ENCODE results near the gene PKIG. TPM values are rescaled to one million over a fixed set of nuclear protein-coding genes. Genes with fewer than 3 reads are reported as not detected.

The PKIG gene
- total and polyA plus RNA-seq, 2 experiments from 2014 or later: 29.7 to 33.2 TPM

DNA sequence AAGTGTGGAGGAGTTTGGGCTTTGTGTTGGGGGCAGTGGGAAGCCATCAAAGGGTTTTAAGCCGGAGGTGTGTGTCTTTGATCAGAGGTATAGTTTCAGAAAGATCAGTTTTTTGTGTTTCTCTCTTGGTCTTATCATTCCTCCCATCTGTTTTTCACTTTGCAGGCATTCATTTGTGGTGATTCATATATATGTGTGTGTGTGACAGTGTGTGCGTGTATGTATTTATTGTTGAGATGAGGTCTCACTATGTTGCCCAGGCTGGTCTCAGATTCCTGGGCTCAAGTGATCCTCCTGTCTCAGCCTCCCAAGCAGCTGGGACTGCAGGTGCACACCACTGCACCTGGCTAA, 49.4 kb upstream of the PKIG start:
- H3K9me2 ChIP-seq (ENCODE audit: insufficient read depth): no peaks in the 10 kb centered on the region
- H3K79me2 ChIP-seq (replicated peaks; ENCODE audit: insufficient read depth): peaks cover 8% of the 10 kb centered on the region
- Mint-ChIP-seq H3K4me3 (no peak overlapping the region), H3K36me3 (ENCODE audit: low read depth) (no peaks in the 10 kb centered on the region), H3K9me3 (no peaks in the 10 kb centered on the region), H3K27ac (no peak overlapping the region), H3K27me3 (ENCODE audit: insufficient read depth, low read depth, poor library complexity) (peaks cover 10% of the 10 kb centered on the region), H3K4me1 (no peaks in the 10 kb centered on the region; the same call in 2 of the 3 replicates)
- H2AFZ ChIP-seq: no peak overlapping the region; the same call in 1 of the 2 replicates
- no peaks in the 10 kb centered on the region for H3K36me3 ChIP-seq (ENCODE audit: insufficient read depth)
- peak overlapping the region; percentile 92 for H3K4me3 ChIP-seq
- TF ChIP-seq JUNB (IDR thresholded peaks at IDR 0.05; ENCODE audit: unreplicated experiment) (no peak), ZNF331 (CRISPR knock-in tag; IDR thresholded peaks at IDR 0.05; ENCODE audit: low read depth) (no peak), EZH2 (IDR thresholded peaks at IDR 0.05; ENCODE audit: low read depth, unreplicated experiment) (no peak), STAT1 (IDR thresholded peaks at IDR 0.05; ENCODE audit: unreplicated experiment) (no peak), EZH2phosphoT487 (IDR thresholded peaks at IDR 0.05; ENCODE audit: unreplicated experiment) (no peak), CREB1 (CRISPR knock-in tag; IDR thresholded peaks at IDR 0.05; ENCODE audit: low read depth) (no peak), POLR2AphosphoS5 (IDR thresholded peaks at IDR 0.05; ENCODE audit: low read depth) (no peak), ZNF114 (CRISPR knock-in tag; IDR thresholded peaks at IDR 0.05) (no peak), NANOG (IDR thresholded peaks at IDR 0.05; ENCODE audit: borderline replicate concordance) (no peak)
- TF ChIP-seq, protein P1, sequence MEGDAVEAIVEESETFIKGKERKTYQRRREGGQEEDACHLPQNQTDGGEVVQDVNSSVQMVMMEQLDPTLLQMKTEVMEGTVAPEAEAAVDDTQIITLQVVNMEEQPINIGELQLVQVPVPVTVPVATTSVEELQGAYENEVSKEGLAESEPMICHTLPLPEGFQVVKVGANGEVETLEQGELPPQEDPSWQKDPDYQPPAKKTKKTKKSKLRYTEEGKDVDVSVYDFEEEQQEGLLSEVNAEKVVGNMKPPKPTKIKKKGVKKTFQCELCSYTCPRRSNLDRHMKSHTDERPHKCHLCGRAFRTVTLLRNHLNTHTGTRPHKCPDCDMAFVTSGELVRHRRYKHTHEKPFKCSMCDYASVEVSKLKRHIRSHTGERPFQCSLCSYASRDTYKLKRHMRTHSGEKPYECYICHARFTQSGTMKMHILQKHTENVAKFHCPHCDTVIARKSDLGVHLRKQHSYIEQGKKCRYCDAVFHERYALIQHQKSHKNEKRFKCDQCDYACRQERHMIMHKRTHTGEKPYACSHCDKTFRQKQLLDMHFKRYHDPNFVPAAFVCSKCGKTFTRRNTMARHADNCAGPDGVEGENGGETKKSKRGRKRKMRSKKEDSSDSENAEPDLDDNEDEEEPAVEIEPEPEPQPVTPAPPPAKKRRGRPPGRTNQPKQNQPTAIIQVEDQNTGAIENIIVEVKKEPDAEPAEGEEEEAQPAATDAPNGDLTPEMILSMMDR (conservative IDR thresholded peaks at IDR 0.05; ENCODE audit: low read depth in 2 of 2): no peak
- TF ChIP-seq, protein P2, sequence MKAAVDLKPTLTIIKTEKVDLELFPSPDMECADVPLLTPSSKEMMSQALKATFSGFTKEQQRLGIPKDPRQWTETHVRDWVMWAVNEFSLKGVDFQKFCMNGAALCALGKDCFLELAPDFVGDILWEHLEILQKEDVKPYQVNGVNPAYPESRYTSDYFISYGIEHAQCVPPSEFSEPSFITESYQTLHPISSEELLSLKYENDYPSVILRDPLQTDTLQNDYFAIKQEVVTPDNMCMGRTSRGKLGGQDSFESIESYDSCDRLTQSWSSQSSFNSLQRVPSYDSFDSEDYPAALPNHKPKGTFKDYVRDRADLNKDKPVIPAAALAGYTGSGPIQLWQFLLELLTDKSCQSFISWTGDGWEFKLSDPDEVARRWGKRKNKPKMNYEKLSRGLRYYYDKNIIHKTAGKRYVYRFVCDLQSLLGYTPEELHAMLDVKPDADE (IDR thresholded peaks at IDR 0.05): no peak
- TF ChIP-seq, protein P3, sequence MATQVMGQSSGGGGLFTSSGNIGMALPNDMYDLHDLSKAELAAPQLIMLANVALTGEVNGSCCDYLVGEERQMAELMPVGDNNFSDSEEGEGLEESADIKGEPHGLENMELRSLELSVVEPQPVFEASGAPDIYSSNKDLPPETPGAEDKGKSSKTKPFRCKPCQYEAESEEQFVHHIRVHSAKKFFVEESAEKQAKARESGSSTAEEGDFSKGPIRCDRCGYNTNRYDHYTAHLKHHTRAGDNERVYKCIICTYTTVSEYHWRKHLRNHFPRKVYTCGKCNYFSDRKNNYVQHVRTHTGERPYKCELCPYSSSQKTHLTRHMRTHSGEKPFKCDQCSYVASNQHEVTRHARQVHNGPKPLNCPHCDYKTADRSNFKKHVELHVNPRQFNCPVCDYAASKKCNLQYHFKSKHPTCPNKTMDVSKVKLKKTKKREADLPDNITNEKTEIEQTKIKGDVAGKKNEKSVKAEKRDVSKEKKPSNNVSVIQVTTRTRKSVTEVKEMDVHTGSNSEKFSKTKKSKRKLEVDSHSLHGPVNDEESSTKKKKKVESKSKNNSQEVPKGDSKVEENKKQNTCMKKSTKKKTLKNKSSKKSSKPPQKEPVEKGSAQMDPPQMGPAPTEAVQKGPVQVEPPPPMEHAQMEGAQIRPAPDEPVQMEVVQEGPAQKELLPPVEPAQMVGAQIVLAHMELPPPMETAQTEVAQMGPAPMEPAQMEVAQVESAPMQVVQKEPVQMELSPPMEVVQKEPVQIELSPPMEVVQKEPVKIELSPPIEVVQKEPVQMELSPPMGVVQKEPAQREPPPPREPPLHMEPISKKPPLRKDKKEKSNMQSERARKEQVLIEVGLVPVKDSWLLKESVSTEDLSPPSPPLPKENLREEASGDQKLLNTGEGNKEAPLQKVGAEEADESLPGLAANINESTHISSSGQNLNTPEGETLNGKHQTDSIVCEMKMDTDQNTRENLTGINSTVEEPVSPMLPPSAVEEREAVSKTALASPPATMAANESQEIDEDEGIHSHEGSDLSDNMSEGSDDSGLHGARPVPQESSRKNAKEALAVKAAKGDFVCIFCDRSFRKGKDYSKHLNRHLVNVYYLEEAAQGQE (IDR thresholded peaks at IDR 0.05; ENCODE audit: unreplicated experiment): no peak
- TF ChIP-seq, protein P4, sequence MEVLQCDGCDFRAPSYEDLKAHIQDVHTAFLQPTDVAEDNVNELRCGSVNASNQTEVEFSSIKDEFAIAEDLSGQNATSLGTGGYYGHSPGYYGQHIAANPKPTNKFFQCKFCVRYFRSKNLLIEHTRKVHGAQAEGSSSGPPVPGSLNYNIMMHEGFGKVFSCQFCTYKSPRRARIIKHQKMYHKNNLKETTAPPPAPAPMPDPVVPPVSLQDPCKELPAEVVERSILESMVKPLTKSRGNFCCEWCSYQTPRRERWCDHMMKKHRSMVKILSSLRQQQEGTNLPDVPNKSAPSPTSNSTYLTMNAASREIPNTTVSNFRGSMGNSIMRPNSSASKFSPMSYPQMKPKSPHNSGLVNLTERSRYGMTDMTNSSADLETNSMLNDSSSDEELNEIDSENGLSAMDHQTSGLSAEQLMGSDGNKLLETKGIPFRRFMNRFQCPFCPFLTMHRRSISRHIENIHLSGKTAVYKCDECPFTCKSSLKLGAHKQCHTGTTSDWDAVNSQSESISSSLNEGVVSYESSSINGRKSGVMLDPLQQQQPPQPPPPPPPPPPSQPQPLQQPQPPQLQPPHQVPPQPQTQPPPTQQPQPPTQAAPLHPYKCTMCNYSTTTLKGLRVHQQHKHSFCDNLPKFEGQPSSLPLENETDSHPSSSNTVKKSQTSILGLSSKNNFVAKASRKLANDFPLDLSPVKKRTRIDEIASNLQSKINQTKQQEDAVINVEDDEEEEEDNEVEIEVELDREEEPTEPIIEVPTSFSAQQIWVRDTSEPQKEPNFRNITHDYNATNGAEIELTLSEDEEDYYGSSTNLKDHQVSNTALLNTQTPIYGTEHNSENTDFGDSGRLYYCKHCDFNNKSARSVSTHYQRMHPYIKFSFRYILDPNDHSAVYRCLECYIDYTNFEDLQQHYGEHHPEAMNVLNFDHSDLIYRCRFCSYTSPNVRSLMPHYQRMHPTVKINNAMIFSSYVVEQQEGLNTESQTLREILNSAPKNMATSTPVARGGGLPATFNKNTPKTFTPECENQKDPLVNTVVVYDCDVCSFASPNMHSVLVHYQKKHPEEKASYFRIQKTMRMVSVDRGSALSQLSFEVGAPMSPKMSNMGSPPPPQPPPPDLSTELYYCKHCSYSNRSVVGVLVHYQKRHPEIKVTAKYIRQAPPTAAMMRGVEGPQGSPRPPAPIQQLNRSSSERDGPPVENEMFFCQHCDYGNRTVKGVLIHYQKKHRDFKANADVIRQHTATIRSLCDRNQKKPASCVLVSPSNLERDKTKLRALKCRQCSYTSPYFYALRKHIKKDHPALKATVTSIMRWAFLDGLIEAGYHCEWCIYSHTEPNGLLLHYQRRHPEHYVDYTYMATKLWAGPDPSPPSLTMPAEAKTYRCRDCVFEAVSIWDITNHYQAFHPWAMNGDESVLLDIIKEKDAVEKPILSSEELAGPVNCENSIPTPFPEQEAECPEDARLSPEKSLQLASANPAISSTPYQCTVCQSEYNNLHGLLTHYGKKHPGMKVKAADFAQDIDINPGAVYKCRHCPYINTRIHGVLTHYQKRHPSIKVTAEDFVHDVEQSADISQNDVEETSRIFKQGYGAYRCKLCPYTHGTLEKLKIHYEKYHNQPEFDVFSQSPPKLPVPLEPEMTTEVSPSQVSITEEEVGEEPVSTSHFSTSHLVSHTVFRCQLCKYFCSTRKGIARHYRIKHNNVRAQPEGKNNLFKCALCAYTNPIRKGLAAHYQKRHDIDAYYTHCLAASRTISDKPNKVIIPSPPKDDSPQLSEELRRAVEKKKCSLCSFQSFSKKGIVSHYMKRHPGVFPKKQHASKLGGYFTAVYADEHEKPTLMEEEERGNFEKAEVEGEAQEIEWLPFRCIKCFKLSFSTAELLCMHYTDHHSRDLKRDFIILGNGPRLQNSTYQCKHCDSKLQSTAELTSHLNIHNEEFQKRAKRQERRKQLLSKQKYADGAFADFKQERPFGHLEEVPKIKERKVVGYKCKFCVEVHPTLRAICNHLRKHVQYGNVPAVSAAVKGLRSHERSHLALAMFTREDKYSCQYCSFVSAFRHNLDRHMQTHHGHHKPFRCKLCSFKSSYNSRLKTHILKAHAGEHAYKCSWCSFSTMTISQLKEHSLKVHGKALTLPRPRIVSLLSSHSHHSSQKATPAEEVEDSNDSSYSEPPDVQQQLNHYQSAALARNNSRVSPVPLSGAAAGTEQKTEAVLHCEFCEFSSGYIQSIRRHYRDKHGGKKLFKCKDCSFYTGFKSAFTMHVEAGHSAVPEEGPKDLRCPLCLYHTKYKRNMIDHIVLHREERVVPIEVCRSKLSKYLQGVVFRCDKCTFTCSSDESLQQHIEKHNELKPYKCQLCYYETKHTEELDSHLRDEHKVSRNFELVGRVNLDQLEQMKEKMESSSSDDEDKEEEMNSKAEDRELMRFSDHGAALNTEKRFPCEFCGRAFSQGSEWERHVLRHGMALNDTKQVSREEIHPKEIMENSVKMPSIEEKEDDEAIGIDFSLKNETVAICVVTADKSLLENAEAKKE (CRISPR knock-in tag; IDR thresholded peaks at IDR 0.05): no peak
- 0 out of 2 replicates have a peak, but pooled peaks cover 4% of the 10 kb centered on the region for H3K27me3 ChIP-seq (ENCODE audit: insufficient read depth)
- ATAC-seq (no peak), DNase-seq (ENCODE audit: low spot score) (no peak)
- 0 out of 2 replicates have a peak overlapping the region, but pooled peaks have one; percentile 88 for H3K4me2 ChIP-seq
- no peak overlapping the region for H3K27ac ChIP-seq (ENCODE audit: low read depth)
- peaks cover 11% of the 10 kb centered on the region; the same call in 1 of the 2 replicates for H3K4me1 ChIP-seq (ENCODE audit: insufficient read depth)
- peaks cover 5% of the 10 kb centered on the region; the same call in 1 of the 2 replicates for H3F3A ChIP-seq (replicated peaks; ENCODE audit: low read depth)
- H4K20me1 ChIP-seq (replicated peaks; ENCODE audit: insufficient read depth): no peaks in the 10 kb centered on the region

Data from GM23338 (cell line).